ENCODE data around the gene ARL16.

The ARL16 gene

GRCh38 chr17:81644496-81644895 is 39.1 kb downstream of the ARL16 start:
- DNase-seq (ENCODE audit: low read depth): no peak

GRCh38 chr17:81641825-81642489 is 41.6 kb downstream of the ARL16 start:
- no peak for DNase-seq (ENCODE audit: low read depth)

- DNase-seq (ENCODE audit: low read depth): no peak
These were observed 43.6 kb downstream of the ARL16 start for GRCh38 chr17:81640011-81640410.

GRCh38 chr17:81638683-81639082 is 44.9 kb downstream of the ARL16 start:
- DNase-seq (ENCODE audit: low read depth): no peak

GRCh38 chr17:81636505-81637288 is 46.9 kb downstream of the ARL16 start, which contains the start of the genes NPLOC4 and TSPAN10:
Gene NPLOC4 (minus strand): TSS chr17:81637112. CDS start chr17:81636930, 182 bp downstream.
Gene TSPAN10 (plus strand): TSS chr17:81637196. CDS start chr17:81642413, 5,217 bp downstream.
- peak; percentile 81 for DNase-seq (ENCODE audit: low read depth)

GRCh38 chr17:81635973-81636504 is 47.6 kb downstream of the ARL16 start:
- DNase-seq (ENCODE audit: low read depth): no peak

- DNase-seq (ENCODE audit: low read depth): no peak
These were observed 48.2 kb downstream of the ARL16 start for GRCh38 chr17:81635431-81635830.

- DNase-seq (ENCODE audit: low read depth): no peak
These were observed 52.1 kb downstream of the ARL16 start for GRCh38 chr17:81631482-81631881.

Data from activated T-cell treated with anti-CD3 and anti-CD28 coated beads for 24 hours (primary cell).